ENCODE data around the gene PDE11A.

DNA sequence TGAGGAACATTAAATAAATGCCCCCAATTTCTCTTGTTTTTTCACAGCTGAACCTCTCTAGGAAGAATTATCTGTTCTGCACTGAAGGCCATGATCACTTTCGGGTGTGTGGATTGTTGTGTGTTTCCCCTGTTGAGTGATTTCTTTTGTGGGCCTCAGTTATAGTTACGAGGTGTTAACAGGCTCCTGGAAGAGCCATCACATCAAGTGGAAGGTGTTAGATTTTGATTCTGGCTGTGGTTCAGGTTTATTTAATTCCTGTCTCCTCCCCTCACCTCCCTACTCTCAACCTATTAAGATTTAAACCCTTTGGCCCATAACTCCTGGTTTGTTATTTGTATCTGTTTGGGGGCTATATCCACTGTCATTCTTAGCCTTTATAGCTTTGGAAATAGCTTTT lies 497.2 kb downstream of the PDE11A start:
- no peak for TF ChIP-seq EZH2 (IDR thresholded peaks at IDR 0.05; ENCODE audit: insufficient read depth, poor library complexity, severe bottlenecking)
- TF ChIP-seq EZH2phosphoT487 (IDR thresholded peaks at IDR 0.05; ENCODE audit: insufficient read depth, low read depth): no peak

Data from GM23248 (cell line).